HCT116 (cell line): ENCODE data around the gene TAGLN.

ENCODE experiments used
- CTCF ChIP-seq, 3 experiments: fragments of 200-600 bp in 1 of 3; sonication (generic) in 1 of 3; IDR thresholded peaks in 2 of 3; conservative IDR thresholded peaks in 1 of 3; 2 replicates each; pipeline ENCODE4 v1.5.1; 2012 to 2017; ENCODE audit warnings: low read depth in 2 of 3, low read length in 2 of 3, antibody characterized with exemption in 1 of 3, borderline replicate concordance in 1 of 3, control low read depth in 1 of 3, mild to moderate bottlenecking in 1 of 3, mixed read lengths in 1 of 3, mixed run types in 1 of 3, moderate library complexity in 1 of 3; ENCODE audit not compliant: insufficient read depth in 1 of 3
- EGR1 ChIP-seq: IDR thresholded peaks from 2 replicates; pipeline ENCODE4 v1.6.1; 2012; ENCODE audit warnings: low read depth
- EZH2phosphoT487 ChIP-seq: fragments of 200-600 bp; IDR thresholded peaks from 2 replicates; pipeline ENCODE4 v1.6.1; 2018; ENCODE audit warnings: antibody characterized with exemption, borderline replicate concordance
- SIN3A ChIP-seq: IDR thresholded peaks from 2 replicates; pipeline ENCODE4 v1.6.1; 2012; ENCODE audit warnings: low read depth
- YY1 ChIP-seq: IDR thresholded peaks from 2 replicates; pipeline ENCODE4 v1.6.1; 2011; ENCODE audit warnings: low read length, low read depth, moderate library complexity, mild to moderate bottlenecking; ENCODE audit not compliant: insufficient replicate concordance; ENCODE audit errors: extremely low read depth
- TF ChIP-seq, protein P1 (sequence below): IDR thresholded peaks from 2 replicates; pipeline ENCODE4 v1.6.1; 2012

DNA sequence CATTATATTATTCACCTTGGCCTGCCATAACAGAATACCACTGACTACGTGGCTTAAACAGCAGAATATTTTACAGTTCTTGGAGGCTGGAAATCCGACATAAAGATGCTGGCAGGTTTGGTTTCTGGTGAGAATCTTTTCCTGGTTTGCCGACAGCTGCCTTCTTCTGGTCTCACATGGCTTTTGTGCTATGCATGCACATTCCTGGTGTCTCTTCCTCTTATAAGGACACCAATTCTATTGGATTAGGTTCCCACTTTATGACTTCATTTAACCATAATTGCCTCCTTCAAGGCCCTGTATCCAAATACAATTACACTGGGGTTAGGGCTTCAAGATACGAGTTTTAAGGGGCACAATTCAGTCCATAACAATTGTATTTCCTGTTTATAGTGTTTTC lies 50.4 kb downstream of the TAGLN start:
- no peak for TF ChIP-seq CTCF (IDR thresholded peaks at IDR 0.05 in 2 of 3, conservative IDR thresholded peaks at IDR 0.05 in 1 of 3; ENCODE audit: borderline replicate concordance in 1 of 3, insufficient read depth in 1 of 3, low read depth in 2 of 3, low read length in 2 of 3)
- no peak for TF ChIP-seq EZH2phosphoT487
- TF ChIP-seq YY1, result no peak
- no peak for TF ChIP-seq EGR1
- TF ChIP-seq, protein P1, sequence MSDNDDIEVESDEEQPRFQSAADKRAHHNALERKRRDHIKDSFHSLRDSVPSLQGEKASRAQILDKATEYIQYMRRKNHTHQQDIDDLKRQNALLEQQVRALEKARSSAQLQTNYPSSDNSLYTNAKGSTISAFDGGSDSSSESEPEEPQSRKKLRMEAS, result no peak
- no peak for TF ChIP-seq SIN3A
